ENCODE results near the gene PLCH1.

DNA sequence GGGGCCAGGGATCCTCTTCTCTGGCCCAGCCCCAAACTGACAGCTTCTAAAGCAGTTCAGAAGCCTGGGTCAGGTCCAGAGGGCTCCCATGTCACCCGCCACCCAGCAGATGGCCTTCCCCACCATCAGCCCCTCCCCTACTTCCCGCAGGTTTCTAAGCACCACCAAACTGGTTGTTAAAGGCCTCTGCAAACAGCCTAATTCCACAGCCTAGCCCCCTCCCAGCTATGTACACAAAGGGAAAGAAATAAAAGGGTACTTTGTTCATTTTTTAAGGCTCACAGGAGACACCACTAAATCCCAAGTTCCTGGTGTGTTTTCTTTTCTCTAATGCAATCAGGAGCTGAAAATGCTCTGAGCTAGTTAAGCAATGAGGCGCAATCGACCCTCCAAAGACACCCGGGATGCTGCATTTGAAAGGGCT lies 30.6 kb downstream of the PLCH1 start:
- TF ChIP-seq CTCF (IDR thresholded peaks at IDR 0.05; ENCODE audit: low read depth, low read length, poor library complexity, severe bottlenecking): no peak
- no peak for TF ChIP-seq EZH2phosphoT487 (IDR thresholded peaks at IDR 0.05; ENCODE audit: borderline replicate concordance, low read length)
